Skin epidermis (tissue), 12 donors: ENCODE measurements around the gene CERS5.

Experiments
- H3K27ac ChIP-seq, 21 experiments: fragments of 200-600 bp; sonication (generic) in 11 of 21; one replicate each; pipeline ENCODE4 v1.5.0; 2020; ENCODE audit warnings: mild to moderate bottlenecking in 3 of 21, inconsistent platforms in 2 of 21, moderate library complexity in 2 of 21
- H3K4me3 ChIP-seq, 7 experiments: fragments of 200-600 bp; sonication (generic) in 2 of 7; one replicate each; pipeline ENCODE4 v1.5.0; 2020; ENCODE audit warnings: inconsistent platforms in 2 of 7, mild to moderate bottlenecking in 2 of 7, moderate library complexity in 1 of 7

CERS5 gene

DNA sequence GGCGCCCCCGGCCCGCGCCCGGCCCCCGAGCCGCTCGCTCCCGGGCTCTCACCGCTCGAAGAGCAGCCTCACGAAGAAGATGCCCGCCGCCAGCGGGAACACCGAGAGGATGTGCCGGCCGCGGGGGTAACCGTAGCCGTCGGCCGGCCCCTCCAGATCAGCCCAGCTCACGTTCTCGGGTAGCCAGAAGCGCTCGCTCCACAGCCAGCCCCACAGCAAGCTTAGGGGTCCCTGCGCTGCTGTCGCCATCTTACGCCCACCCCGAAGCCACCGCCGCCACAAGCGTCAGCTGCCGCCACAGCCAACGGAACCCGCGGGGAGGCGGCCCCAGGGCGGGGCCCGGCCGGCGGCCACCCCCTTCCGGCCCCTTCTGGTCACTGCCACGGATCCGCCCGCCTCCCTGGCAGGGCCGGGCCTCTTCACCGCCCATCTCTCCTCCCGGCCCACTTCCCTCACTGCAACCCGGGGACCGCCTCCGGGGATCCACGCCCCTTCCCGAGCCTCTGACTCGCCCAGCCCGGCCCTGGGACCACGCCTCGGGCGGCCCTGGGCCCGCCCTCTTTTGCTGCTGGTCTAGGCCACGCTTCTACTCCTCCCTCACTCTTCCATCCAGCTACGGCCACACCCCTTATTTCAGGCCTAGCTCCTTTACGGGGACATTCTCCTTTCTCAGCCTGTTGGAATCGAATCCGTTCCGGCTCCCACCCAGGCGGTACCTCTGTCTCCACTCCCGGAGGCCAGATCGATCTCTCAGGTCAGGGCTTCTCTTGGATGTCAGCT is at the start of gene CERS5:
Gene CERS5 (minus strand): TSS at position 321 of the 780 bp plus-strand sequence. CDS start 72 bp downstream, at position 249.
- Histone ChIP-seq H3K4me3 (peak within 1 kb of the TSS; percentile 59 to 95 (median 88)), H3K27ac (peak within 1 kb of the TSS; percentile 64 to 98 (median 91))

DNA sequence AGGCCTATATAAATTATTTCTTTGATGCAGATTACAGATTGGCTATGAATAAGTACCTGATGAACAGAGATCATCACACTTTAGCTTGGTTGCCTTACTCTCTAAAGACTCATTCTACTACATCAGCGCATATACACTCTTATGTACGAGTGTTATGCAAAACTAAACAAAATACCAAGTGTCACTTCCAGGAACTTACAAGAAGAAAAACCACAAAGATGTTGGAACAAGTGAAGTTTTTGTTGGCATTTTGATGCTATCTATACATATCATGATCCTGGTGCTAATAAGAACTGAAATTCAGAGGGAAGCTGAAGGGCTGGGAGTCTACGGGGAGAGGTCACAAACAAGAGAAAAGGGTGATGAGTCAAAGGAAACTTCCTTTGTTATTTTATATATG is 47.9 kb upstream of the CERS5 start:
- Histone ChIP-seq H3K27ac (peak overlapping the region in 6 of 21 experiments; percentile 2 to 70 (median 32)), H3K4me3 (no peak overlapping the region)

DNA sequence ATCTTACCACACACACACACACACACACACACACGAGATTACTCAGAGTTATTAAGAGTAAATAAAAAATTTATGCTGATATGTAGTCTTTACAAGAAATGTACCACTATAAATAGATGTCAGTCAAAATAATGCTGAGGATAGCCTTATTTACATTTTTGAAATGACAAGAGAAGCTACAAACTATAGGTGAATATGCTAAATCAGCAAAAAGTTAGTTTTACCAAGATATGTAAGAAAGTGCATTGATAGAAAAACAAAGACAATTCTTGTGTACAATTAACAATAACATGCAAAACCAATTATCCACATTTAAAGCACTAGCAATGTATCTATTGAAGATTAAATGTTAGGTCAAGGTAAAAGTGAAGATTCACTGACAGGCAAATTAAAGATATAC is 46.8 kb upstream of the CERS5 start:
- peak overlapping the region in 6 of 21 experiments; percentile 3 to 78 (median 32) for H3K27ac ChIP-seq
- H3K4me3 ChIP-seq, result no peak overlapping the region

- Histone ChIP-seq H3K27ac (peak overlapping the region in 6 of 21 experiments; percentile 14 to 80 (median 71)), H3K4me3 (no peak overlapping the region)
These were observed 46.3 kb upstream of the CERS5 start for GRCh38 chr12:50213439-50213838.

GRCh38 chr12:50212071-50212467 is 44.9 kb upstream of the CERS5 start:
- Histone ChIP-seq H3K4me3 (no peak overlapping the region), H3K27ac (peak overlapping the region in 19 of 21 experiments; percentile 22 to 80 (median 64))

GRCh38 chr12:50211392-50212070 is 44.4 kb upstream of the CERS5 start:
- peak overlapping the region in 19 of 21 experiments; percentile 22 to 80 (median 64) for H3K27ac ChIP-seq
- H3K4me3 ChIP-seq, result no peak overlapping the region

DNA sequence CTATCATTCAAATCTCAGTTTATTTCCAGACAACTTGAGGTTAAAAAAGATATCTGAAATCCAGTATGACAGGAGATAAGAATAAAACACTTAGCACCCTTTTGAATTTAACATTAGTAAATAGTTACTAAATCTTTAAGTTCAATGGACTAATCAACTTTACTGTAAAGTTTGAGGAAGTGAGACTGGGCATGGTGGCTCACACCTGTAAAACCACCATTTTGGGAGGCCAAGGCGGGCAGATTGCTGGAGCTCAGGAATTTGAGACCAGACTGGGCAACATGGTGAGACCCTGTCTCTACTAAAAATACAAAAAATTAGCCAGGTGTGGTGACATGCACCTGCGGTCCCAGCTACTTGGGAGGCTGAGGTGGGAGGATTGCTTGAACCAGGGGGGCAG is 40.3 kb upstream of the CERS5 start:
- H3K27ac ChIP-seq, result peak overlapping the region in 1 of 21 experiments; percentile 39
- no peak overlapping the region for H3K4me3 ChIP-seq

GRCh38 chr12:50205648-50206047 is 38.5 kb upstream of the CERS5 start:
- H3K27ac ChIP-seq, result peak overlapping the region in 9 of 21 experiments; percentile 5 to 68 (median 37)

GRCh38 chr12:50203691-50204090 is 36.5 kb upstream of the CERS5 start:
- H3K27ac ChIP-seq, result peak overlapping the region in 1 of 21 experiments; percentile 31
- no peak overlapping the region for H3K4me3 ChIP-seq

More at GRCh38 chr12:50205648-50206047, 38.5 kb upstream of the CERS5 start:
- H3K4me3 ChIP-seq, result no peak overlapping the region

DNA sequence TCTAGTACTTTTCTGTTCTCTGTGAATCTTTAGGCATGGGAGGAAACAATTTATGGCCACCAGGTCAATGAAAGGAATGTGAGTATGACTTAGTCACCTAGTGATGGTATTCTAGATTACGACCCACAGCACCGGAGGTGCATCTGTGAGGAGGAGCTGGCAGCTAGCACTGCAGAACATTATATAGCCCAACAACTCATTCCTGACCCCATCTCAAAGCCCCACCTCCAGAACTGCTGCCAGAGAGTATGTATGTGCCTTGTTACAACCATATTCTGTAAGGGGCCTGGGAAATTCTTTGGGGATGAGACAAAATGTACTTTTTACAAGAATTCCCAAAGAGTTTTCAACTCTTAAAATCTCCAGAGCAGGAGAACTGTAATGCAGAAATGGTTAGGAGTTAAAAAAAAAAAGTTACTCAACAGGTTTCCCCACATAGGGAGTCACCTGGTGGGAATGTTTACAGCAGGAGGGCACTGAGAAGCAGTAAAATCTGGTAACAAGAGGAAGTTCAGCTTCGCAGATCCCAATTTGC is 34.9 kb upstream of the CERS5 start:
- Histone ChIP-seq H3K27ac (peak overlapping the region in 15 of 21 experiments; percentile 3 to 63 (median 47)), H3K4me3 (no peak overlapping the region)

GRCh38 chr12:50200552-50201273 is 33.5 kb upstream of the CERS5 start:
- Histone ChIP-seq H3K27ac (peak overlapping the region in 1 of 21 experiments; percentile 22), H3K4me3 (no peak overlapping the region)

DNA sequence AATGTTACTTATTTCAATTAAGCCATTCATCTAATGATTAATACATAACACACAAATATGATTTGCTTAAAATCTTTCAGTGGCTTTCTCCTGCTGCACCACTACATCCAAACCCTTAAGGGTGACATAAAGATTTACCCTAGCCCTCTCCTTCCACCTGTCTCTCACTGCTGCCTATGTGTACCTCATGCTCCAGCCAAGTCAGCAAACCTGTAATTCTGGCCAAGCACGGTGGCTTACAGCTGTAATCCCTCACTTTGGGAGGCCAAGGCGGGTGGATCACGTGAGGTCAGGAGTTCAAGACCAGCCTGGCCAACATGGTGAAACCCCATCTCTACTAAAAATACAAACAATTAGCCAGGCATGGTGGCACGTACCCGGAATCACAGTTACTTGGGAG is 31.7 kb upstream of the CERS5 start:
- Histone ChIP-seq H3K27ac (peak overlapping the region in 1 of 21 experiments; percentile 12), H3K4me3 (no peak overlapping the region)

DNA sequence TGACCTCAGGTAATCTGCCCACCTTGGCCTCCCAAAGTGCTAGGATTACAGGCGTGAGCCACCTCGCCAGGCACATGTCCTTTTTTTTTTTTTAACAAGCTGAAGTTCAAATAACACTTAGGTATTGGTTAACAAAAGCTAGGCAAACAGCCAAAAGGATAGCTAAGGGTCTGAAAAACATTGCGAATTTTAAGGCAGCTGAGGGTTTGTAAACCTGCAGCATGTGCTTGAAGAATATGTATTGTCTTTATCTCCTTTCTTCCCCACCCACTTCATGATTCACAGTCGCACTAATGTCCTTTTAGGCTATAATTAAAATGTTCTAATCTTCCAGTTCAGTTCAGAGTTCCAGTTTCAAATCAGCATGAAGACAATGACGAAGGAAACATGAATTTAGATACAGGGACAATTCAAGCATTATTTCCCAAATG is 30.1 kb upstream of the CERS5 start:
- no peak overlapping the region for H3K4me3 ChIP-seq
- peak overlapping the region in 1 of 21 experiments; percentile 27 for H3K27ac ChIP-seq

DNA sequence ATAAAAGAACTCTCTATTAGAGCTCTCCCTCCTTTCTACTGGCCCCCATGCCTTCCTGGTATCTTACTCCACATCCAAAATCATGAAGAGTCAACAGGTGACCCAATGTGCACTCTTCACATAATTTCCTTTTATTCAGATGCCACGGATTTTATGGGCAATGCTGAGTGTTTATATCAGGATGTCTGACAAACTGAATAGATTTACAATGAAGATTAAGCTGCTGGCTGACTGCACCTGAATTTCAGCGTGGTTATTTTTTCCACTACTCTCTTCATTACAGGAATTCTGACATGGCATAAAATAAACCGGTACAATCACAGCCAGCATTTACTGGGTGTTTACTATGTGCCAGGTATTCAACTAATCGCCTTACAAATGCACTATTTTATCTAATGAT is 29.4 kb upstream of the CERS5 start:
- no peak overlapping the region for H3K27ac ChIP-seq

DNA sequence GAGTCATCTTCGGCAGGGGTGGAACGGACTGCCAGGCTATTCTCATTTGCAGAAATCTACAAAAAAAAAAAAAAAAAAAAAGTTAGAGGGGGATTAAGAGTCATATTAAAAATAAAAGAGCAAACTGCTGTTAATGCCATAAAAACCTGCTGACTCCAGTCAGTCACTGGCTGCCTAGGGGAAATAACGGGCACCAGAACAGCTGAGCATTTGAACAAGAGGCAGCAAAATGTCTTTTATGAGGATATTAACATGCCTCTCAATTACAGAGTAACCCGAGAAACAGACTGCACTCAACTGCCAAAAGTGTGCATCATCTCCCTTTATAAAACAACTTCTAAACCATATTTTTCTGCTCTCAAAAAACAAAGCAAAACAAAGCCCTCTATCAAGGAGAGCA is 28.7 kb upstream of the CERS5 start:
- Histone ChIP-seq H3K27ac (no peak overlapping the region), H3K4me3 (no peak overlapping the region)

More for the DNA sequence above, 29.4 kb upstream of the CERS5 start:
- no peak overlapping the region for H3K4me3 ChIP-seq

GRCh38 chr12:50192908-50193307 is 25.7 kb upstream of the CERS5 start:
- Histone ChIP-seq H3K4me3 (no peak overlapping the region), H3K27ac (no peak overlapping the region)

DNA sequence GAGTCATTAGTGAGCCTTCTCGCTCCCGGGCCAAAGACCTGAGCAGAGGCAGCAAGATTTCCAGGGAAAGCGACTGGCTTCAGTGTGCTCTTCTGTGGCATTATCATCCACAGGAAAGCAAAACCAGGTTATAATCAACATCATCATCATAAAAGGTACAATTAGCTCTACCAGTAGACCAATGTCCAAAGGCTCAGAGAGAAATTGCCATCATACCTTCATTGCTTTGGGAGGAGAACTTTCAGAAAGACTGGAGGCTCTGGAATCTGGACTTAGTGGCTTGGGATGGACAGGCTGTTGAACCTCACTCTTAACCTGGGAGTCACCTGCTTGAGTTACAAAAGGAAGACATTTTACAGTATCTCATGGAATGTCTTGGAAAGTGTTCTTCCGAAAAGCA is 25.1 kb upstream of the CERS5 start:
- Histone ChIP-seq H3K4me3 (no peak overlapping the region), H3K27ac (peak overlapping the region in 1 of 21 experiments; percentile 50)

DNA sequence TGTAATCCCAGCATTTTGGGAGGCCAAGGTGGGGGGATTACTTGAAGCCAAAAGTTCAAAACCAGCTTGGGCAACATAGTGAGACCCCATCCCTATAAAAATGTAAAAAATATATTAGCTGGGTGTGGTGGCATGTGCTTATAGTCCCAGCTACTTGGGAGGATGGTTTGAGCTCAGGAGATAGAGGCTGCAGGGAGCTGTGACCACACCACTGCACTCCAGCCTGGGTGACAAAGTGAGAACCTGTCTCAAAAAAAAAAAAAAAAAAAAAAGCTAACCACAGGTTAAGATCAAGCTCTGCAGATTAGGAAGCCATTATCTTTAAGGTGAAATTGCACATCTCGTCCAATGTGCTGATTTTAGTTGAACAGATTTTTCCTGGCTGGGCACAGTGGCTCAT is 23.7 kb upstream of the CERS5 start:
- Histone ChIP-seq H3K4me3 (no peak overlapping the region), H3K27ac (no peak overlapping the region)

GRCh38 chr12:50188875-50189575 is 21.9 kb upstream of the CERS5 start:
- Histone ChIP-seq H3K4me3 (no peak overlapping the region), H3K27ac (peak overlapping the region in 19 of 21 experiments; percentile 0 to 82 (median 65))
